ENCODE results near the gene KLHL26.

KLHL26 gene

DNA sequence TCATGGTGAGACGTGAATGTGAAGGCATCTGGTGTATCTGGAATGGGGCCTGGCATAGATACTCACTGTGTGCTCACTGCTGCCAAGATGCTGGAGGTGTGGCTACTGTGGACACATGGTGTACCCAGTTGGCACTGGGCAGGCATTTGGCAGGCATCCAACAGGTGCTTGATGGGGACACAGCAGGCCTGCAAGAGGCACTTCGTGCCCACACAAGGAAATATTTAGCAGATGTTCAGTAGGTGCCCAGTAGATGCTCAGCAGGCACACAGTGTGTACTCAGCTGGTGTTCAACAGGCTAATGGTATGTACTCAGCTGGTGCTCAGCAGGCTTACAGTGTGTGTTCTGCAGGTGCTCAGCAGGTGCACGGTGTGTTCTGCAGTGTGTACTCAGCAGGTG lies 60.9 kb downstream of the KLHL26 start:
- DNase-seq: peak; percentile 62

DNA sequence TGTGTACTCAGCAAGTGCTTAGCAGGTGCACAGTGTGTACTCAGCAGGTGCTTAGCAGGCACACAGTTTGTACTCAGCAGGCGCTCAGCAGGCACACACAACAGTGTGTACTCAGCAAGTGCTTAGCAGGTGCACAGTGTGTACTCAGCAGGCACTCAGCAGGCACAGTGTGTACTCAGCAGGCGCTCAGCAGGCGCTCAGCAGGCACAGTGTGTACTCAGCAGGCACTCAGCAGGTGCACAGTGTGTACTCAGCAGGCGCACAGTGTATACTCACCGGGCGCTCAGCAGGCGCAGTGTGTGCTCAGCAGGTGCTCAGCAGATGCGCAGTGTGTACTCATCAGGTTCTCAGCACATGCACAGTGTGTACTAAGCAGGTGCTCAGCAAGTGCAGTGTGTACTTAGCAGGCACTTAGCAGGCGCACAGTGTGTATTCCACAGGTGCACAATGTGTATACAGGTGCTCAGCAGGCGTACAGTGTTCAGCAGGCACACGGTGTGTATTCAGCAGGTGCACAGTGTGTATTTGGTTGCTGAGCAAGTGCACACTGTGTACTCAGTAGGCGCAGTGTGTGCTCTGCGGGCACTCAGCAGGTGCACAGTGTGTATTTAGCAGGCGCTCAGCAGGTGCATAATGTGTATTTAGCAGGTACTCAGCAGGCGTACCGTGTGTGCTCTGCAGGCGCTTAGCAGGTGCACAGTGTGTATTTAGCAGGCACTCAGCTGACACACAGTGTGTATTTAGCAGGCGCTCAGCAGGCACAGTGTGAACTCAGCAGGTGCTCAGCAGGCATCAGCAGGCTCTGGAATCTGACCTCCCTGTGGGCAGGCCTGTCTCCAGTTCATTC lies 61.7 kb downstream of the KLHL26 start:
- no peak for DNase-seq

DNA sequence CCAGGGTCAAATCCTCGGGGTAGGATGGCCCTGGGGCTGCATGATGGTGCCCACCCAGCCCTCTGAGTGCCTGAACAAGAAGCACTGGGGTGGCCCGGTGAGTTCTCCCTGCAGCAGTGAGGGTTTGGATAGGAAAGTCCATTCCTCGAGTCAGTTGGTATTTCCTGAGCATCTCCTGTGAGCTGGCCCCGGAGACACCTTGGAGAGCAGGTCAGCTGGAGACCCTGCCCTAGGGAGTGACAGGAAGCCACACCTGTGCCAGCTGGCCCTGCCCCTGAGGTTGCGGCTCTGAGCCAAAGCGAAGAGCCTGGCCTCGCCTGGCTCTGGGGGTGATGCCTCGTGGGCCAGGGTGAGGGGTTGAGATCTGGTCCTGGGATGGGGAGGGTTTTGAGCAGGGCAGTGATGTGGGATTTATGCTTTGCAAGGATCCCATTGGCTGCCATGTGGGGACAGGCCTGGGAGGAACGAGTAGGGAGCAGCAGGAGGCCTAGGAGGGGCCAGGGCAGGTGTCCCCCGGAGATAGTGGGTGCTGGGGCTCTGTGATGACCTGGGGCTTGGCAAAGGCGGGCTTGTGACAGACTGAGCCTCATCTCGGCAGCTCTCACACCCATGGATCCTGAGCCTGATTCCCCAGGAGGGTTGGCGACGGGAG lies 62.7 kb downstream of the KLHL26 start:
- DNase-seq: no peak

DNA sequence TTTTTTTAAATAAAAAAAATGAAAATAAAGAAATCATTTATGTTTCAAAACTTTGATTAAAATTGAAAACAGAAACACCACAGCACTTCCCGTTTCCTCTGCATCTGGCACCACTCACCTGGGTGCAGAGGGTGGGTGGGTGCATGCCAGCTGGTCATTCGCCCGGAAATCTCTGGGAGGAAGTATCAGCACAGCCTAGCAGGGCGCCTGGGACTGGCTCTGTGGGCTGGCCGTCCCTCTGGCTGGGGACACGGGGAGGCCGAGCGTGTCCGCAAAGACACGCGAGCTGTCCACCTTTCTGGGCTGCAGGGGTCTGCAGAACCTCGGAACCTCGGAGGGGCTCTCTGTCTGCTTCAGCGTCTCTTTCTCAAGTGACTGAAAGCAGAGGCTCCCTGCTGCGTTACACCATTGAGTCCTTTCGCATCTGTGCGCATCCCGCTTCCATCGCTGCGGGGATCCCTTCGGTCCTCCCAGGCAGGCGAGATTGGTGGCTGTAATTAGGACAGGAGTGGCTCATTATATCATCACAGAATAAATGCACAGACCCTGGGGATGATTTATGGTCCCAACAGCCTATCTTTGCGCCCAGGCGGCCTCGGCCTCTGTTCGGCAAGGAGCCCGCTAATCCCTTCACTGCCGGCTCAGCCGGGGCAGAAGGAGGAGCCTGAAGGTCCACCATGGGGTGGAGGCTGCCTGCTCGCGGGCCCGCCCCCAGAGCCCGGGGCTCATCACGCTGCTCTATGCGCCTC lies 63.8 kb downstream of the KLHL26 start:
- peak; percentile 79 for DNase-seq

DNA sequence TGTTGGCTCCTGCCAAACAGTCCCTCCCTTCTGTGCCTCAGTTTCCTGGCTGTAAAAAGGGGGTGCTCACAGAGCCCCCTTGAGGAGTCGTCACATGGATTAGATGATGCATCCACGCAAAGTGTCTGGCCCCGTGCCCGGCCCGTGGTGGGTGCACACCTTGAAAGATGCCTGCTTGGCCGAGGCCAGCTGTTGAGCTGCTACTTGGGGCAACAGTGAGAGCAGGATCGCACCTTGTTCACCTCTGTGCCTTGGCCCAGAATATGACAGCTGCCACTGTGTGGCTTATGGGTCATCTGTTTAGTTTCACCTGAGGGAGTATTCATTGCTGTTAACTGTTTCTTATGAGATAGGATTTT lies 64.4 kb downstream of the KLHL26 start:
- no peak for DNase-seq

DNA sequence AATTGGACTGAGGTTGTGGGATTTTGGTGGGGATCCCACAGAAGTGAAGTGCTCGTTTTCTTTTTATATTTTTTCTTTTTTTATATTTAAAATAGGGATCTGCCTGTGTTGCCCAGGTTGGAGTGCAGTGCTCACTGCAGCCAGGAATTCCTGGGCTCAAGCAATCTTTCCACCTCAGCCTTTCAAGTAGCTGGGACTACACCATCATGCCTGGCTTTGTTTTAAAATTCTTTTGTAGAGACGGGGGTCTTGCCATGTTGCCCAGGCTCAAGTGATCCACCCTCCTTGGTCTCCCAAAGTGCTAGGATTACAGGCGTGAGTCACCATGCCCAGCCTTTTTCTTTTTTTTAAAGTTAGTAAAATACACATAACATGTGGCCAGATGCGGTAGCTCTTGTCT lies 67.2 kb downstream of the KLHL26 start:
- no peak for DNase-seq

DNA sequence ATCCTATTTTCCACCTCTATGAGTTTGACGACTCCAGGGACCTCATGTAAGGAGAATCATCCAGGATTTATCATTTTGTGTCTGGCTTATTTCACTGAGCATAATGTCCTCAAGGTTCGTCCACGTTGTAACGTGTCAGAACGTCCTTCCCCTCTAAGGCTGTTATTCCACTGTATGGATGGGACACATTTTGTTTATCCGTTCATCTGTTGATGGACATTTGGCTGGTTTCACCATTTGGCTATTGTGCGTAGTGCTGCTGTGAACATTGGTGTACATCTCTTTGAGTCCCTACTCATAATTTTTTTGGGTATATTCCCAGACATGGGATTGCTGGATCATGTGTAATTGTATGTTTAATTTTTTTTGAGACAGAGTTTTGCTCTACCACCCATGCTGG lies 68.1 kb downstream of the KLHL26 start:
- DNase-seq: no peak

DNA sequence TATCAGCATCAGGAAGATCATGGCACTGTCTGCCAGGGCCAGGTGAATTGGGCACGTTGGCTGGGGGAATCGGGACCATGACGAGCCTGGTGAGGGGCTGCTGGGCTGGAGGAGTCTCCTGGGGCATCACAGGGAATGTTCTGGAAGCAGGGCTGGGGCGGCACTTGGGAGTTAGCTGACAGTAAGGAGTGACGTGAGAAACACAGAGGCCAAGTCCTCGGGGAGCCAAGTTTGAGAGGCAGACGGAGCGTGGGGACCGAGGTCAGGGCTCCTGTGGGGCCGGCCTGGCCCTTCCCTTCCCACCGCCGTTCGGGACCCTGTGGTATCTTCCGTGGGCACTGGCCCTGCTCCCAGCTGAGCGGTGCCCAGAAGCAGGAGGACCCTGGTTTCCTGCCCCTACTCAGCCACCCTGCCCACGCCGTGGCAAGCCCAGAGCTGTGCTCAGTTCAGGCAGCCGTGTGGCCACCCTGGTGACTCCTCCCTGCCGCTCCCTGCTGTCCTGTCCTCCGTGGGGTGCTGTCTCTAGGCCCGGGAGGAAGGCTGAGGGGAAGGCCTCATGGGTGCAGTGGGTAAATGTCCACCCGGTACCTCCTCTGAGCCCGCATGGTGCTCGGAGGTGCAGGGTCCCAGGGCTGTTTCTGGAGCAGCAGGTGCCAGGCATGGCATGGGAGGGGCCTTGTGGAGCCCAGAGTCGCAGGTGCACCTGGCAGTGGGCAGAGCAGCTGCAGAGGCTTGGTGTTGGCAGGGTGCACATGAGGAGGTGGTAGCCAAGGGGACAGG lies 71.8 kb downstream of the KLHL26 start:
- peak; percentile 74 for DNase-seq

DNA sequence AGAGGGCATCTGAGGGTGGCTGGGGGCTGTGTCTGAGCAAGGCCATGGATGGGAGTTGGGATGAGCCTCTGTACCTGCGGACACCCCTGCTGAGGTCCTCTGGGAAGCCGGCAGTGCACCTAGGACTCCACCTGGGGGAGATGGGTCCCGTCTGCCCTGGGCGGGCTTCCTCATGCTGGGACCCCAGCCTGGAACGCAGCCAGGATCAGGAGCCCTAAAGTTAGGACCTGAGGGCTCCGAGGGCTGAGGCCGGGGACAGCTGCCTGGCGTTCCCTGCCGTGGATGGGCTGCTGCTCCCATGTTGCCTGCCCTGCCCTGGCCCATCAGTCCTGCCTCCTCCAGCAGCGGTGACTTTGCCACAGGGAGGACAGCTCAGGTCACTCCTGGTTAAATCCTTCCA lies 72.7 kb downstream of the KLHL26 start:
- DNase-seq: no peak

DNA sequence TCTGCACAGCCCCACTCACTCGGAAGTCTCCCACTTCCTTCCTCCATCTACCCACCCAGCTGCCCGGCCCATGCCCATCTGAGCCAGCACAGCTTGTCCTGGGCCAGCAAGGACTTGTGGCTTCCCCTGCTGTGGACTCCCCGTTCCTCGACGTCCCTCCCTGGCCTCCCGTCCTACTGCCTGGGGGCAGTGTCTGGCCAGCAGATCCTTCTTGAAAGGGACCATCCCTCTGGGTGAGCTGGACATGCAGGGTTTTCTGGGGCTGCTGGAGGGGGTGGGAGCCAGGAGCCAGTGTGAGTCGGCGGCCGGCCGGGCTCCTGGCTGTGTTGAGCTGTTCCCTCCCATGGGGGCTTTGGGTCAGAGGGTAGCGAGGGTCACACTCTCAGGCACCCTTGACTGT lies 73.4 kb downstream of the KLHL26 start:
- no peak for DNase-seq

DNA sequence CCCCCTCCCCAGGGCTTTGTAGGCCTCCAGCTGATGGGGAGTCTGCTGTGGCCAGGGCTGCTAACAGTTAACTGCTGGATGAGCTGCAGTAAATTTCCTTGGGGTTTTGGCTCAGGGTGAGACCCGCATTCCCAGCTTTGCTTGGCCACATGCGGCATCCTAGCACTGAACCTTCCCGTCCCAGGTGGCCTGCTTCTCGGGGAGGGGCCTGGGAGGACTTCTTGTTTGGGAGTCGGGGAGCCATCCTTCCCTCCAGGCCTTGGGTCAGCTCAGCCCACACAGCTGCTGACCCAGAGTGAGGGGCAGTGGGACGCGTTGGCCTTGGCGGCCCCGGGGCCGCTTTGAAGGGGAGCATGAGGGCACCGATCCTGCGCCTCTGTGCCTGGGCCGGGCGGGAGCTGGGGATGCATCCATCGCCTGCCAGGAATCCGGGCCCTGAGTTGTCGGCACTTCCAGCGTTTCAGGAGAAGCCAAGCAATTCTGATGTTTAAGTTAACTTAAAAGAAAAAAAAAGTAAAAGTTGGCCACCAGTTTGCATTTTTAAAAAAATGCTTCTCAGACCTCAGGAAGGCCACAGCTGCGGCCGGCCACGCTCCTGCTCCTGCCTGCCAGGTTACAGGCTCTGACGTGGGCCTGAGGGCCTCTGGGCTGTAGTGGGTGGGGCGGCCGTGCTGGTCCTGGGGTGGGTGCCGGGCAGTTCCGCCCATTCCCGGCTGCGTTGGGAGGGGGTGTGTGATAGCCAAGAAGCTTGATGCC lies 74.3 kb downstream of the KLHL26 start:
- no peak for DNase-seq

DNA sequence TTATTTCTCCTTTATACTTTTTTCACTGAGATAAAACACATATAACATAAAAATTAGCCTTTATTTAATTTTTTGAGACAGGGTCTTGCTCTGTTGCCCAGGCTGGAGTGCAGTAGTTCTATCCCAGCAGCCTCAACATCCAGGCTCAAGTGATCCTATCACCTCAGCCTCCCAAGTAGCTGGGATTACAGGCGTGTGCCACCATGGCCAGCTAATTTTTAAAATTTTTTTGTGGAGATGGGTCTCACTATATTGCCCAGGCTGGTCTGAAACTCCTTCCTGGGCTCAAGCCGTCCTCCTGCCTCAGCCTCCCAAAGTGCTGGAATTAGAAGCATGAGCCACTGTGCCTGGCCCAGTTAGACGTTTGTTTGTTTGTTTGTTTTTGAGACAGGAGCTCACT lies 75.1 kb downstream of the KLHL26 start:
- no peak for DNase-seq

DNA sequence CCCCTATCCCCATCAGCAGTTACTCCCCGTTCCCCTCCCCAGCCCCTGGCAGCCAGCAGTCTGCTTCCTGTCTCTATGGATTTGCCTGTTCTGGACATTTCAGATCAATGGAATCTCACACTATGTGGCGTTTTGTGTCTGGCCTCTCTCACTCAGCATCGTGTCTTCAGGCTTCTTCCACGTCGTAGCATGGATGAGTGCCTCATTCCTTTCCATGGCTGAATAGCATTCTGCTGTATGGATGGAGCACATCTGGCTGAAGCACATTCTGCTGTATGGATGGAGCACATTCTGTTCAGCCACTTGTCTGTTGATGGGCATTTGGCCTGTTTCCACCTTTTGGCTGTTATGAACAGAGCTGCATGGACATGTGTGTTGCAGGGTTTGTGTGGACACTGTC lies 76.2 kb downstream of the KLHL26 start:
- no peak for DNase-seq

DNA sequence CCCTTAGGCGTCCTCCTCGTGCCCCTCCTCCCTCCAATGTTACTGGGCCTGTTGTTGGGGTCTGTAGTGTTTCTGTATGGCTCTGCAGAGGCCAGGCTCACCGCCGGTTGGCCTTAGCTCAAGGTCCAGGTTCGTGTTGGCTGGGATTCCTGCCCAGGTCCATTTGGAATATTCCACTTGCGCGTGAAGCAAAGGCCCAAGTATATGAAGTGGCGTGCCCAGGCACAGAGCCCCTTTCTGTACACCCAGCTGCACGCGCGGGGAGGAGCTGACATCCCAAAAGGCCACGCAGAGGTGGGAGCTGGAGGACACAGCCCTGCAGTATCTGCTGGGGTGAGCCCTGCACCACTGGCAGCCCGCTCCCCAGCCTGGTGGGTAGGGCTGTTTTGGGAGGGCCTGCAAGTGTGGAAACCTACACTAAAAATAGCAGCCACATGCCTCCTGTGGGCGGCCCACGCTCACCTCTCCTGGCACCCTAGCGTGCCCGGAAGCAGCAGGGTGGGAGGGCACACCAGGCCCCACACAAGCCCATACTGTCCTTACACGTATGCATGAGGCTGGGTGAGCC lies 76.8 kb downstream of the KLHL26 start:
- no peak for DNase-seq

DNA sequence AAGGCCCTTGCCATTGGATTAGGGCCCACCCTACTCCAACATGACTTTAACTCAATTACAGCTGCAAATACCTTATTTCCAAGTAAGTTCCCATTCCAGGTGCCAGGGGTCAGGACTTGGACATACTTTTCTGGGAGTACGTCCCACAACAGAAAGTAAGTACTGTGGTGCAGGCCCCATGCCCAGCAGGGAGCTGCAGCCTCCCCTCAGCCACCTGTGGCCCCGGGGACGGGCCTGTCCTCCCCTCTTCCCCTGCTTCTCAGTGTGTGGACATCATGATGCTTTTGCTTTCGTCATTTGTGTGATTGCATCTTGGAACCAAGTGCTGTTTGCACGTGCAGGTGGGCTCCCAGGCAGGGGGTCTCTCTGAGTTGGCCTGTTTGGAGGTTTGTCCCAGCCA lies 78.6 kb downstream of the KLHL26 start:
- no peak for DNase-seq

DNA sequence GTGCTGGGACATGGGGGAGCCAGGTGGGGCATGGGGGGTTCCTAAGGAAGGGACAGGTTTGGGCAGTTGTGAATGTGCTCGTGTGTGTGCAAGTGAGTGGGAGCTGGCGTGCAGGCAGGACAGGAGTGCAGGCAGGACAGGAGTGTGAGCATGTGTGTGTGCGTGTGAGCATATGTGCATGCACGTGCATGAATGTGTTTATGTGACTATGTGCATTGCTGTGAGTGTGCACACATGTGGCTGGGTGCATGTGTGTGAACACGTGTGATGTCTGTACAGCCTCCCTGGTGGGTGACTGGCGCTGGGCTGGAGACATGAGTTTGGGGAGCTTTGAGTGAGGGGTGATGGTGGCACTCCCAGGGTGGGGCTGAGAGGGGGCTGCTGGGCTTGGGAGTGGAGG lies 80.0 kb downstream of the KLHL26 start:
- no peak for DNase-seq

DNA sequence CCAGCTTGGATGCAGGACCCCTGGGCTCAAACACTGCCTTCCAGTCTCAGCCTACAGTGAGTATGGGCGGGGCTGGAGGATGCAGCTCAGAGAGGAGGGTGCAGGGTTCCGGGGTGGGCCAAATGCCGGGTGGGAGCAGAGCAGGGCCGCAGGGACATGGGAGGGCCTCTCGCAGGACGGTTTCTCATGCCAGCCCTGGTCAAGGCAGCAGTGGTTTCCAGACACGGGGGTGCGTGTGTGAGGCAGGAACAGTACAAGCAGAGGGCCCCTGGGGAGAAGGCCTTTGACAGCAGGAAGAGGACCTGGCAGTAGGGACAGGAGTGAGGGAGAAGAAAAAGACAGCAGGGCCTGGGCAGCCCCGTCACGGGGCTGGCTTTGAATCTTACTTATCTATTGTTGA lies 80.8 kb downstream of the KLHL26 start:
- DNase-seq: no peak

DNA sequence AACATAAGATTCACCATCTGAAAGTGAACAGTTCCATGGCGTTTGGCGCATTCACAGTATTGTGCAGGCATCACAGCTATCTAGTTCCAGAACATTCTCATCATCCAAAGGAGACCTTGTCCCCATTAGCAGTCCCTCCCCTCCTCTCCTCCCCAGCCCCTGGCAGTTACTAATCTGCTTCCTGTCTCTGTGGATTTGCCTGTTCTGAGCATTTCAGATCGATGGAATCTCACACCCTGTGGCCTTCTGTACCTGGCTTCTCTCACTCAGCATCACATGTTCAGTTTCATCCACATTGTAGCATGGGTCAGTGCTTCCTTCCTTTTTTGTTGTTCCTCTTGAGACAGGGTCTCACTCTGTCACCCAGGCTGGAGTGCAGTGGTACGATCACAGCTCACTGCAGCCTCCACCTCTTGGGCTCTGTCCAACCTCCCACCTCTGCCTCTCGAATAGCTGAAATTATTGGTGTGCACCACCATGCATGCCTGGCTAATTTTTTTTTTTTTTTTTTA lies 81.2 kb downstream of the KLHL26 start:
- no peak for DNase-seq

DNA sequence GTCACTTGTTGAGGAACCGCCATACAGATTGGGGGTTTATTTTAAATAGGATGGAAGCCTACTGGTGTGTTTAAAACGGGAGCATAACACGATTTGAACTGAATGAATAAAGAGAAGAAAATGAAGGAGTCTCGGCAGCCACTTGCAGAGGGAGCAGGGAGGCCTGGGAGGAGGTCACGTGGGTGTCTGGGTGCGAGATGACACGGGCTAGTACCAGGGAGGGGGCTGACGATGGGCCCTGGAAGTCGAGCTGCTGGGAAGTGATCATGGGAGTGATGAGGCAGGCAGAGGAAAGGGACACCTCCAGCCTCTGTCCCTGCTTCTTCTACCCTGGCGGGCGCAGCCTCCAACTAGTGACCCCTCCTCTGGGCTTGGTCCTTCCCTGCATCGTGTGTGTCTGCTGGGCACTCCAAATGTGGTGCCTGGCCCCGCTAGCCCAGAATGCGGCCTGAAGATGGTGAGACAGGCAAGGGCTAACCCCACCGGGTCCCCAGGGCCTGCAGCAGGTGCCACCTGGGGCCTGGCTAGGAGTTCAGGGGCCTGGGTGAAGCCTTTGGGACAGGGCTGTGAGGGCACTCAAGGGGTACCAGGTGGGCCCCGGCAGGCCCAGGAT lies 82.1 kb downstream of the KLHL26 start:
- DNase-seq: no peak

DNA sequence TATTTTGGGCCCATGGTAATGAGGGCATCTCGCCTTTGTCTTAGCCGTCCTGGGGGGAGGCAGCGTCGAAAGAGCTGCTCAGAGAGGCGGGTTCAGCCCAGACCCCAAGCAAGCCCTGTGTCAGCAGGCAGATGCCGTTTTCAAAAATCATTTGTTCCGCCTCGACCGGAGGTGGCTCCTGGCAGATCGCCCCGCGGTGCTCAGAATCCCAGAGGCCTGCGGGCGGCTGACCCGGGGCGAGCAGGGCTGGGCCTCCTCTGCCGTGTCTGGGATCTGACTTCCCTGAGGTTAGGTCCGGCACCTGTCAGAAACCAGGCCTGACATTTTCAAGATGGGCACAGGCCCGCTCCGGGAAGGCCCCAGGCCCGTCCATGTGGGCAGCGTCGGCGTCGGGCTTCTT lies 82.7 kb downstream of the KLHL26 start:
- DNase-seq: no peak

Measured in NCI-H510A (cell line).